CD4-positive, alpha-beta T cell (primary cell): ENCODE measurements around the gene TMEM115. TPM values are rescaled to one million over a fixed set of nuclear protein-coding genes. Genes with fewer than 3 reads are reported as not detected.

Source experiments
- ATAC-seq: fragments of 200-7000 bp; cut with Tn5 transposase; one replicate; pipeline ENCODE4 v1.10.0; 2022; ENCODE audit warnings: mild to moderate bottlenecking; ENCODE audit not compliant: poor library complexity
- CTCF ChIA-PET: fragments of 350-600 bp; sonication (Branson Sonifier 250); formaldehyde crosslinking; loops from one replicate; lab custom pipeline; 2021; ENCODE audit warnings: antibody characterized with exemption, inconsistent platforms; lab: Charles Lee
- POLR2A ChIA-PET: fragments of 350-600 bp; sonication (Branson Sonifier 250); formaldehyde crosslinking; loops from one replicate; lab custom pipeline; 2021; ENCODE audit warnings: antibody characterized with exemption, inconsistent platforms; lab: Charles Lee
- DNase-seq, 14 experiments: peaks; one replicate each; pipeline ENCODE4 v3.0.0-alpha.2; 2013 to 2020; ENCODE audit warnings: mixed read lengths in 2 of 14
- H3K27ac ChIP-seq, 2 donors: one replicate each; pipeline versions ENCODE4 v1.5.1 to v1.7.0; 2013; ENCODE audit warnings: low read length in 2 of 2, low read depth in 1 of 2, mild to moderate bottlenecking in 1 of 2
- H3K27me3 ChIP-seq, 2 experiments: 1 replicate in 1 of 2; 2 replicates in 1 of 2; pipeline versions ENCODE4 v1.6.1 to v1.7.0; 2013; ENCODE audit warnings: low read length in 2 of 2, control low read depth in 1 of 2, mild to moderate bottlenecking in 1 of 2, moderate library complexity in 1 of 2; ENCODE audit not compliant: insufficient read depth in 2 of 2, control insufficient read depth in 1 of 2
- H3K36me3 ChIP-seq: one replicate; pipeline ENCODE4 v1.6.1; 2013; ENCODE audit warnings: low read length, control low read depth; ENCODE audit not compliant: insufficient read depth
- H3K4me1 ChIP-seq: one replicate; pipeline ENCODE4 v1.6.1; 2013; ENCODE audit warnings: low read length, control low read depth; ENCODE audit not compliant: insufficient read depth
- H3K4me3 ChIP-seq: one replicate; pipeline ENCODE4 v1.5.1; 2013; ENCODE audit warnings: mild to moderate bottlenecking, low read length, moderate library complexity
- H3K9me3 ChIP-seq, 2 experiments: 1 replicate in 1 of 2; 2 replicates in 1 of 2; pipeline versions ENCODE4 v1.6.1 to v1.7.0; 2013; ENCODE audit warnings: low read length in 2 of 2, mild to moderate bottlenecking in 2 of 2, control low read depth in 1 of 2, moderate library complexity in 1 of 2; ENCODE audit not compliant: control insufficient read depth in 1 of 2, insufficient read depth in 1 of 2
- H3K27ac Mint-ChIP-seq: one replicate; pipeline ENCODE4 v1.8.0; 2020; ENCODE audit warnings: mixed read lengths
- H3K27me3 Mint-ChIP-seq: one replicate; pipeline ENCODE4 v1.8.0; 2021; ENCODE audit warnings: mixed read lengths
- H3K36me3 Mint-ChIP-seq: one replicate; pipeline ENCODE4 v1.8.0; 2021; ENCODE audit warnings: low read depth, mixed read lengths
- H3K4me1 Mint-ChIP-seq: one replicate; pipeline ENCODE4 v1.8.0; 2021; ENCODE audit warnings: low read depth, mixed read lengths
- H3K4me3 Mint-ChIP-seq: one replicate; pipeline ENCODE4 v1.8.0; 2020; ENCODE audit warnings: mild to moderate bottlenecking, mixed read lengths
- H3K9me3 Mint-ChIP-seq: one replicate; pipeline ENCODE4 v1.8.0; 2020; ENCODE audit warnings: mixed read lengths
- intact Hi-C, 2 experiments: fragments of 100-400 bp; cut with DNase I in 1 of 2; cut with micrococcal nuclease in 1 of 2; formaldehyde crosslinking; loops; one replicate each; pipeline versions ENCODE4 v1.15.1 to v1.9.0; 2023 to 2025; cut with DNase I, micrococcal nuclease
- total RNA-seq, 174 experiments: library from RNA in 2 of 174; stranded (reverse) in 2 of 174; gene quantifications; one replicate each; pipeline ENCODE4 v1.2.3 and lab custom pipeline; 2021 to 2026
- TF ChIP-seq, protein P1 (sequence below): fragments of 200-600 bp; IDR thresholded peaks from one replicate; pipeline ENCODE4 v1.8.0; 2022; ENCODE audit warnings: antibody characterized with exemption, mild to moderate bottlenecking

The TMEM115 gene
- total RNA-seq, 2 experiments from 2014 or later = 19.0 to 19.9 TPM

DNA sequence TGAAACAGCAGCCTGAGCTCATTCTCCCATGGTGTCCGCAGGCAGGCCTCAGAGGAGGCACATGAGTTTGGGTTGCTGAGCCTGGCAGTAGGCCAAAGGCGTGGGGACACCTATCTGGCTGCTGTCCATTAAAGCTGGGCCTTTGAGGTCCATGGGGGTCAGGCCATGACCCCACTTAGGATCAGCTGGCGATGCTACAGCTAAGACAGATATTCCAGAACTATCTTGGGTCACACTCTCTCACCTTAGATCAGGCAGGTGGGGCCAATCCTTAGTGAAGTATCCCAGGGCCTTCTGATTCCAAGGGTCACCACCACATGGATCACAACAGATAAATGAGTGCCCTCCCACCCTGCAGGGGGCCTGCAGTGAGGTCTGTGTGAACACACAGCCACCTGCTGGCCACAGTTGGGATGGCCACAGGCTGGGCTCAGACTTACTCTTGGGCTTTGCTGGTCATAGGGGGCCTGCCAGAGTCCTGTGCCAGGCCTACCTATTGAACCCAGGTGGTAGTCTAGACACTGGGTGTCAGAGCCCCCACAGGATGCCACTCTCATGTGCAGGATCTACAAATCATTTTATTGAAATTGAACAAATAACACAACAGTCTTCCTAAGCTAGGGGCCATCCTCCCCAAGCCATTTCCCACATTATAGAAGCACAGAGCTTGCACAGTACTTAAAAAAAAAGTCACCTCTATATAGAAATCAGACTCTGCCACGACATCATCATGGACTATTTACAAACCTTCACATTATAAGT is 34.8 kb downstream of the TMEM115 start:
- TF ChIP-seq, protein P1, sequence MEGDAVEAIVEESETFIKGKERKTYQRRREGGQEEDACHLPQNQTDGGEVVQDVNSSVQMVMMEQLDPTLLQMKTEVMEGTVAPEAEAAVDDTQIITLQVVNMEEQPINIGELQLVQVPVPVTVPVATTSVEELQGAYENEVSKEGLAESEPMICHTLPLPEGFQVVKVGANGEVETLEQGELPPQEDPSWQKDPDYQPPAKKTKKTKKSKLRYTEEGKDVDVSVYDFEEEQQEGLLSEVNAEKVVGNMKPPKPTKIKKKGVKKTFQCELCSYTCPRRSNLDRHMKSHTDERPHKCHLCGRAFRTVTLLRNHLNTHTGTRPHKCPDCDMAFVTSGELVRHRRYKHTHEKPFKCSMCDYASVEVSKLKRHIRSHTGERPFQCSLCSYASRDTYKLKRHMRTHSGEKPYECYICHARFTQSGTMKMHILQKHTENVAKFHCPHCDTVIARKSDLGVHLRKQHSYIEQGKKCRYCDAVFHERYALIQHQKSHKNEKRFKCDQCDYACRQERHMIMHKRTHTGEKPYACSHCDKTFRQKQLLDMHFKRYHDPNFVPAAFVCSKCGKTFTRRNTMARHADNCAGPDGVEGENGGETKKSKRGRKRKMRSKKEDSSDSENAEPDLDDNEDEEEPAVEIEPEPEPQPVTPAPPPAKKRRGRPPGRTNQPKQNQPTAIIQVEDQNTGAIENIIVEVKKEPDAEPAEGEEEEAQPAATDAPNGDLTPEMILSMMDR = peak; percentile 71
- Histone ChIP-seq H3K4me3 (no peak overlapping the region), H3K4me1 (peaks cover 67% of the 10 kb centered on the region), H3K27me3 (no peaks in the 10 kb centered on the region), H3K9me3 (no peaks in the 10 kb centered on the region), H3K36me3 (peaks cover 14% of the 10 kb centered on the region), H3K27ac (no peak overlapping the region)
- no peaks in the 10 kb centered on the region for H3K27me3 Mint-ChIP-seq
- intact Hi-C loops = loop anchor here (1.0 to 5.0 kb wide), 3 partner anchors 49 to 132 kb away; partner anchors contain the start of gene GNAT1 (in 1 of the 2)
- H3K4me3 Mint-ChIP-seq = peak overlapping the region; percentile 68
- H3K4me1 Mint-ChIP-seq = peaks cover 43% of the 10 kb centered on the region
- no peaks in the 10 kb centered on the region for H3K9me3 Mint-ChIP-seq
- H3K36me3 Mint-ChIP-seq = peaks cover 23% of the 10 kb centered on the region
- DNase-seq (peak in 13 of 14 experiments; percentile 46 to 79 (median 54)), ATAC-seq (peak; percentile 27)
- POLR2A ChIA-PET = interaction anchor here (0.7 to 1.8 kb wide), 3 partner anchors 13 to 32 kb away, joined by 3 to 12 read pairs (median 3); no protein-coding TSS in a partner anchor
- peak overlapping the region; percentile 54 for H3K27ac Mint-ChIP-seq
- CTCF ChIA-PET = interaction anchor here (0.8 to 2.4 kb wide), 12 partner anchors 9 to 125 kb away, joined by 3 to 19 read pairs (median 6); partner anchors contain the start of genes CYB561D2, HYAL3, IFRD2 and NAA80

GRCh38 chr3:50323614-50324199 is 35.6 kb downstream of the TMEM115 start:
- Mint-ChIP-seq H3K9me3 (no peaks in the 10 kb centered on the region), H3K4me1 (peaks cover 48% of the 10 kb centered on the region), H3K27ac (peak overlapping the region; percentile 54), H3K4me3 (peak overlapping the region; percentile 70), H3K36me3 (peaks cover 22% of the 10 kb centered on the region), H3K27me3 (no peaks in the 10 kb centered on the region)
- TF ChIP-seq, protein P1 = no peak
- Histone ChIP-seq H3K4me1 (peaks cover 74% of the 10 kb centered on the region), H3K27me3 (no peaks in the 10 kb centered on the region), H3K27ac (peak overlapping the region; percentile 29), H3K4me3 (no peak overlapping the region), H3K9me3 (no peaks in the 10 kb centered on the region), H3K36me3 (peaks cover 10% of the 10 kb centered on the region)
- POLR2A ChIA-PET = interaction anchor here (1.0 to 3.6 kb wide), 3 partner anchors 14 to 27 kb away, joined by 3 to 15 read pairs (median 12); partner anchors contain the start of genes CYB561D2 and NPRL2
- CTCF ChIA-PET = interaction anchor here (0.8 to 2.4 kb wide), 12 partner anchors 8 to 124 kb away, joined by 3 to 19 read pairs (median 6); partner anchors contain the start of genes CYB561D2, HYAL3, IFRD2 and NAA80
- intact Hi-C loops = loop anchor here (1.0 to 5.0 kb wide), 3 partner anchors 48 to 131 kb away; partner anchors contain the start of gene GNAT1 (in 1 of the 2)
- peak in 1 of 14 experiments; percentile 32 for DNase-seq
- ATAC-seq = no peak

DNA sequence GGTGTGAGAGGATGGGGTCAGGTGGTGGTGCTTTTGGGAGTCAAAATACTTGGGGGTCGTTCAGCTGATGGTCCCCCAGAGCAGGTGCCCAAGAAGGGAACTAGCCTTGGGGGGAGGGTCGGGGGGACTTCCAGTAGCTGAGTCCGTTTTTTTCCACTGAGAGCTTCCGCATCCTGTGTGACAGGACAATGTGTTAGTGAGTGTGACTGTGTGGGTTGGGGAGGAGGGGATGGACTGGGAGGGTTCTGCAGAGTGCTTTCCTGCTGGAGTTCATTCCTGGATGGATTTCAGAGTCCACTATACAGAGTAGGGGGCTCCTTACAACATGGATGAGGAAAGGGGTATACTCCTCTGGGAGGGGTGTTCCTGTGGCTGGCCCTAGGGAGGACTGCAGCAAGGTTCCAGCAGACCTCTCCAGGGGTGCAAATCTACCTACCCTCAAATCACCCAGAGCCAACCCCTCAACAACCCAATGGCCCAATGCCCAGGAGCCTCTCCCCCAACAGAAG is 36.2 kb downstream of the TMEM115 start:
- intact Hi-C loops = loop anchor here in 1 of 2 experiments (5.0 kb wide), 1 partner anchor 131 kb away; the partner anchor contains the start of gene GNAT1
- CTCF ChIA-PET = interaction anchor here (0.6 to 2.2 kb wide), 4 partner anchors 18 to 77 kb away, joined by 3 to 8 read pairs (median 6); partner anchors contain the start of genes CYB561D2, NPRL2 and RASSF1
- Histone ChIP-seq H3K4me3 (no peak overlapping the region), H3K27me3 (no peaks in the 10 kb centered on the region), H3K36me3 (peaks cover 10% of the 10 kb centered on the region), H3K4me1 (peaks cover 74% of the 10 kb centered on the region), H3K9me3 (no peaks in the 10 kb centered on the region), H3K27ac (peak overlapping the region; percentile 29)
- TF ChIP-seq, protein P1 = no peak
- no peaks in the 10 kb centered on the region for H3K9me3 Mint-ChIP-seq
- H3K4me1 Mint-ChIP-seq = peaks cover 48% of the 10 kb centered on the region
- H3K27me3 Mint-ChIP-seq = no peaks in the 10 kb centered on the region
- ATAC-seq (no peak), DNase-seq (peak in 1 of 14 experiments; percentile 40)
- H3K36me3 Mint-ChIP-seq = peaks cover 17% of the 10 kb centered on the region
- POLR2A ChIA-PET = interaction anchor here (1.0 to 3.6 kb wide), 3 partner anchors 14 to 28 kb away, joined by 3 to 25 read pairs (median 15); partner anchors contain the start of genes CYB561D2 and NPRL2
- H3K4me3 Mint-ChIP-seq = peak overlapping the region; percentile 70
- H3K27ac Mint-ChIP-seq = no peak overlapping the region
